ENCODE measurements around the gene AGRN. TPM values are rescaled to one million over a fixed set of nuclear protein-coding genes. Genes with fewer than 3 reads are reported as not detected.
A peak's percentile ranks its signal among the peaks of the same experiment; 100 is the strongest.

The AGRN gene
- total RNA-seq, 1 experiment from 2014 or later, result 175 TPM

- H4K5ac ChIP-seq (ENCODE audit: insufficient read length, low read depth, low read length), result no peak overlapping the region
- H3K23ac ChIP-seq (ENCODE audit: insufficient read length, low read depth, low read length), result no peak overlapping the region
- no peak for TF ChIP-seq CTCF (conservative IDR thresholded peaks at IDR 0.05)
- peaks cover 4% of the 10 kb centered on the region; the same call in 1 of the 2 replicates for H3K4me1 ChIP-seq (ENCODE audit: insufficient read depth, low read length)
- H3K9me3 Mint-ChIP-seq, result no peaks in the 10 kb centered on the region
- H2BK20ac ChIP-seq (ENCODE audit: low read depth, low read length, poor library complexity, severe bottlenecking), result no peak overlapping the region
- H4K91ac ChIP-seq (ENCODE audit: insufficient read length, low read depth, low read length), result no peak overlapping the region
- H3K18ac ChIP-seq (ENCODE audit: insufficient read length, low read depth, low read length), result no peak overlapping the region
- no peak overlapping the region for H2AK5ac ChIP-seq (ENCODE audit: insufficient read length, low read length)
- peaks cover 5 to 20% (median 14%) of the 10 kb centered on the region in 3 experiments; a peak in 6 of 7 replicates for H3K36me3 Mint-ChIP-seq (ENCODE audit: insufficient read depth in 1 of 3, low read depth in 3 of 3)
- H2BK120ac ChIP-seq (ENCODE audit: low read depth, low read length, poor library complexity, severe bottlenecking), result no peak overlapping the region
- no peak overlapping the region for H4K8ac ChIP-seq (replicated peaks; ENCODE audit: insufficient read length, low read depth, low read length)
- H3K4me2 ChIP-seq (ENCODE audit: insufficient read depth, insufficient read length, low read length), result peak overlapping the region; percentile 11
- H3K79me1 ChIP-seq (ENCODE audit: insufficient read depth, low read depth, low read length, poor library complexity, severe bottlenecking), result no peaks in the 10 kb centered on the region
- no peak overlapping the region for H3K9ac ChIP-seq (ENCODE audit: extremely low read depth, insufficient read length, low read length)
- H3K56ac ChIP-seq (ENCODE audit: insufficient read length, low read depth, low read length), result no peak overlapping the region
- peak; percentile 70 for DNase-seq
- H2AFZ ChIP-seq (ENCODE audit: low read length), result no peak overlapping the region
- H3K27me3 ChIP-seq (ENCODE audit: insufficient read depth, low read length), result no peaks in the 10 kb centered on the region; the same call in 1 of the 2 replicates
- peak overlapping the region; percentile 52 to 70 for H3K4me3 Mint-ChIP-seq
- H2BK12ac ChIP-seq (ENCODE audit: insufficient read length, low read depth, low read length), result no peak overlapping the region
- H3K9me3 ChIP-seq (ENCODE audit: control insufficient read depth, low read depth, low read length), result no peaks in the 10 kb centered on the region
- H3K23me2 ChIP-seq (ENCODE audit: insufficient read length, low read depth, low read length, poor library complexity, severe bottlenecking), result peaks cover 10% of the 10 kb centered on the region
- peaks cover 7 to 15% of the 10 kb centered on the region in 2 experiments for H3K4me1 Mint-ChIP-seq
- H3K27me3 Mint-ChIP-seq (ENCODE audit: low read depth), result peaks cover 29% of the 10 kb centered on the region
- H4K20me1 ChIP-seq (ENCODE audit: control insufficient read depth, insufficient read depth, insufficient read length), result no peaks in the 10 kb centered on the region
- no peak overlapping the region for H2BK15ac ChIP-seq (ENCODE audit: low read depth, low read length)
- peak overlapping the region; percentile 18 to 85 (median 62); a peak in 4 of 7 replicates for H3K27ac Mint-ChIP-seq
- H3K79me2 ChIP-seq (ENCODE audit: insufficient read depth, low read length), result no peaks in the 10 kb centered on the region
- no peak overlapping the region for H3K27ac ChIP-seq (ENCODE audit: insufficient read length, low read depth, low read length)
- no peak overlapping the region for H3T11ph ChIP-seq (ENCODE audit: low read length)
- no peak overlapping the region; the same call in 1 of the 2 replicates for H3K14ac ChIP-seq (ENCODE audit: insufficient read depth, low read length)
- no CpG with 5 or more reads among the region's 16 CpGs for WGBS (ENCODE audit: extremely low coverage, insufficient read length, low lambda C conversion rate)
- H3K4ac ChIP-seq (ENCODE audit: low read depth, low read length), result no peak overlapping the region
- no peak overlapping the region for H2BK5ac ChIP-seq (ENCODE audit: insufficient read length, low read length)
These were observed 12.5 kb downstream of the AGRN start for GRCh38 chr1:1032424-1032823.

All from H9 (cell line).